ENCODE measurements around the gene GBA2. TPM values are rescaled to one million over a fixed set of nuclear protein-coding genes. Genes with fewer than 3 reads are reported as not detected.

GBA2 gene
- total RNA-seq, 1 donor from 2014 or later = 84.7 TPM

DNA sequence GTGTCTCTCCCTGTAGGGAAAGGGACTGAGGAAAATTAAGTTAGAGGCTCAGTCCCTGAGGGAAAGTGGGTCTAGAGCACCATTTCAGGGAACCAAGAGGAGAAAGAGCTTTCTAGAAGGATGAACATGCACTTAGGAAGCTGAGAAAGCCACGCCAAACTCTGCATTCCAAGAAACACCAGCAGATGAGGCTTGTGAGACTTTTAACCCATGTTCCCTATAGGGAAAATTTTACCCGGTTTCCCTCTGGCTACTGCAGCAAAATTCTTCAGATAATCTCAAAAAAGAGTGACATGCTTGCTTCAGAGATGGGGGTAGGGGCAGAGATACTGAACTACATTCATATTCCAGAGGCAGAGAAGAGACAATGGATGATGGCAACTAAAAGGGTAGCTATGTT is 25.6 kb downstream of the GBA2 start:
- no peak overlapping the region for H3K4me3 Mint-ChIP-seq

DNA sequence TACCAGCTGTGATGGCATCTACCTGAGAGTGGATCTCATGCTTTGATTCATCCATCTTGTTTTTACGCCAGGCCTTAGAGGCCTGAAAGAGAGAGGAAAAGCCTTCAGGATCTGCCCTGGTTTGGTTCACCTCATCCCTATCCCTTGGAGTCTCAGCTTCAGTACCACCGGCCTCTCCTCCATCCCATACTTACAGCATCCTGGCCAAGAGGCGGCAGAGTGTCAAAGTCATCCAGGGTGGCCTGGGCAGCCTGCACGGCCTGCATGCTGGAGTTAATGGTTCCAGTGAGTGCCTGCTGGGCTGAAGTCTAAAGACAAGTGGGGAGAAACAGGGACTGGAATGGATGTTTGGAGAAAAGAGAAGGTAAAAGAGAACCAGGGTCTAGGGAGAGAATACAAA is 29.5 kb downstream of the GBA2 start:
- TF ChIP-seq, protein P1, sequence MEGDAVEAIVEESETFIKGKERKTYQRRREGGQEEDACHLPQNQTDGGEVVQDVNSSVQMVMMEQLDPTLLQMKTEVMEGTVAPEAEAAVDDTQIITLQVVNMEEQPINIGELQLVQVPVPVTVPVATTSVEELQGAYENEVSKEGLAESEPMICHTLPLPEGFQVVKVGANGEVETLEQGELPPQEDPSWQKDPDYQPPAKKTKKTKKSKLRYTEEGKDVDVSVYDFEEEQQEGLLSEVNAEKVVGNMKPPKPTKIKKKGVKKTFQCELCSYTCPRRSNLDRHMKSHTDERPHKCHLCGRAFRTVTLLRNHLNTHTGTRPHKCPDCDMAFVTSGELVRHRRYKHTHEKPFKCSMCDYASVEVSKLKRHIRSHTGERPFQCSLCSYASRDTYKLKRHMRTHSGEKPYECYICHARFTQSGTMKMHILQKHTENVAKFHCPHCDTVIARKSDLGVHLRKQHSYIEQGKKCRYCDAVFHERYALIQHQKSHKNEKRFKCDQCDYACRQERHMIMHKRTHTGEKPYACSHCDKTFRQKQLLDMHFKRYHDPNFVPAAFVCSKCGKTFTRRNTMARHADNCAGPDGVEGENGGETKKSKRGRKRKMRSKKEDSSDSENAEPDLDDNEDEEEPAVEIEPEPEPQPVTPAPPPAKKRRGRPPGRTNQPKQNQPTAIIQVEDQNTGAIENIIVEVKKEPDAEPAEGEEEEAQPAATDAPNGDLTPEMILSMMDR (IDR thresholded peaks at IDR 0.05; ENCODE audit: unreplicated experiment) = no peak
- no peaks in the 10 kb centered on the region for H3K4me1 Mint-ChIP-seq
- H3K27ac Mint-ChIP-seq = no peak overlapping the region
- no peak for DNase-seq (ENCODE audit: low spot score in 2 of 2, unreplicated experiment in 2 of 2)
- no peak overlapping the region for H3K4me3 Mint-ChIP-seq
- H3K36me3 Mint-ChIP-seq = peaks cover 62% of the 10 kb centered on the region
- H3K9me3 Mint-ChIP-seq = no peaks in the 10 kb centered on the region
- H3K27me3 Mint-ChIP-seq (ENCODE audit: low read depth) = no peaks in the 10 kb centered on the region

More for the DNA sequence above, 25.6 kb downstream of the GBA2 start:
- no peaks in the 10 kb centered on the region for H3K9me3 Mint-ChIP-seq
- H3K4me1 Mint-ChIP-seq = no peaks in the 10 kb centered on the region
- TF ChIP-seq, protein P1 (IDR thresholded peaks at IDR 0.05; ENCODE audit: unreplicated experiment) = no peak
- DNase-seq (ENCODE audit: low spot score in 2 of 2, unreplicated experiment in 2 of 2) = no peak
- no peak overlapping the region for H3K27ac Mint-ChIP-seq
- no peaks in the 10 kb centered on the region for H3K27me3 Mint-ChIP-seq (ENCODE audit: low read depth)
- H3K36me3 Mint-ChIP-seq = peaks cover 42% of the 10 kb centered on the region

DNA sequence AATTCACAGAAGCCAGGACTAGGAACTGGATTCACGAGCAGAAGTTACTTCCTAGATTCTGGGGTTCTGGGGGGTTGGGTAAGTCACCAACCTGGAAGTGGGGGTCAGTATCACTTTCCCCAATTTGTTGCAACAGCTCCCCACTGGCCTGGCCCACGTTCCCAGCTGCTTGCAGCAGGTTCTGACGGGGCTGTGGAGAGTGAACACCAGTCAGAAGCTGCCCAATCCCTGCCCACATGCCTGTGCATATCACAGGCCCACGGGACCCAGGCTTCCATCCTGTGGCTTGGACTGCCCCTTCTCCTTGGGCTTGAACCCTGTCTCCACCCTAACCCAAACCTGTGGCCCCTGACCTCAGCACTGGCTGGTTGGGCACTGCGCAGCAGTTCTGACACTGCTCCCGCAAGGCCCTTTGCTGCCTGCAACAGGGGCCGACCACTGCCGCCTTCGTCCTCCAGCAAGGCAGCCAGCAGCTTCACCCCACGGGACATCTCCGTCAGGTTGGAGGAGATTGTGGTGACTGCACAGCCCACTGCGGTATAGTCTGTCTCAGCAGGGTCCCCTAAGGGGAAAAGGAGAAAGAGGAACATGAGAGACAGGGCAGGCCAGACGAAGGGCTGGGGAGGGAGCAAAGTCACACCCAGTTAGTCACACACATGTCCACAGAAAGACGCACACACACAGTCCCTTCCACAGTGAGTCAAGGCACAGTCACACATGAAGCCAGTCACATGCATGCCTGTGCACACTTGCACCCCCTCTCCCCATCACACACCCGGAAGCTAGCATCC is 30.1 kb downstream of the GBA2 start:
- DNase-seq (ENCODE audit: low spot score in 2 of 2, unreplicated experiment in 2 of 2) = no peak
- TF ChIP-seq, protein P1 (IDR thresholded peaks at IDR 0.05; ENCODE audit: unreplicated experiment) = no peak
- H3K9me3 Mint-ChIP-seq = no peaks in the 10 kb centered on the region
- no peak overlapping the region for H3K4me3 Mint-ChIP-seq
- no peaks in the 10 kb centered on the region for H3K4me1 Mint-ChIP-seq
- no peaks in the 10 kb centered on the region for H3K27me3 Mint-ChIP-seq (ENCODE audit: low read depth)
- H3K36me3 Mint-ChIP-seq = peaks cover 60% of the 10 kb centered on the region
- H3K27ac Mint-ChIP-seq = no peak overlapping the region

DNA sequence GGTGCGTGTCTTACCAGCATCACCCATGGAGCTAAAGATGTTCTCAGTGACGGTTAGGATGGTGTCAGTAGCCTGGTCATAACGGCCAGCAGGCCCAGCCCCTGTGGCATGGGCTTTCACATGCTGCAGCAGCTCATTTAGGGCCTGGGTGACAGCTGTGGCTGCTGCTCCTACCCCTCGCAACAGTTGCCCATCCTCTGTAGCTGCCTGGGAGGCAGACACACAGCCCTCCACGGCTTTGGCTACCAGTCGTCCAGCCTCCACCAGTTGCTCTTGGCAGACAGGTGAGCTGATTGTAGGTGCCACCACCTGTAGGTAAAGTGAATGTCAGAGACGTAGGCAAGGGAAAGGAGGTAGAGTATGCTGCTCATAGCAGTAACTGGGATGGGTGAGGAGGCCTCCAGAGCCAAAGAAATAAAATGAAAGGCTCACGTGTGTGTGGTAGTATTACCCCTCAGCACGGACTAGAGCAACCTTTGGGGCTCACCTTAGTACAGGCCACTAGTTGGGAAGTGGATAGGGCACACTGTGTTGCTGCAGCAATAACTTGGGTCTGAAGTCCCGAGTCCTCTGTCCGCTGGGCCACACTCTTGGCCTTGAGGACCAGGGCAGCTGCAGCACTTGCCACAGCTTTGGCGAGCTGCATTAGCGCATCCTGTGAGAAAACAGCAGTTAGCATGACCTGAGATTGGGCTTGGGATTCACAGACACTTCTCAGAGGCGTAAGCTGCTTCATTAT is 31.7 kb downstream of the GBA2 start:
- no peaks in the 10 kb centered on the region for H3K27me3 Mint-ChIP-seq (ENCODE audit: low read depth)
- peaks cover 59% of the 10 kb centered on the region for H3K36me3 Mint-ChIP-seq
- H3K9me3 Mint-ChIP-seq = no peaks in the 10 kb centered on the region
- no peaks in the 10 kb centered on the region for H3K4me1 Mint-ChIP-seq
- H3K4me3 Mint-ChIP-seq = no peak overlapping the region
- H3K27ac Mint-ChIP-seq = no peak overlapping the region
- TF ChIP-seq, protein P1 (IDR thresholded peaks at IDR 0.05; ENCODE audit: unreplicated experiment) = no peak
- no peak for DNase-seq (ENCODE audit: low spot score in 2 of 2, unreplicated experiment in 2 of 2)

DNA sequence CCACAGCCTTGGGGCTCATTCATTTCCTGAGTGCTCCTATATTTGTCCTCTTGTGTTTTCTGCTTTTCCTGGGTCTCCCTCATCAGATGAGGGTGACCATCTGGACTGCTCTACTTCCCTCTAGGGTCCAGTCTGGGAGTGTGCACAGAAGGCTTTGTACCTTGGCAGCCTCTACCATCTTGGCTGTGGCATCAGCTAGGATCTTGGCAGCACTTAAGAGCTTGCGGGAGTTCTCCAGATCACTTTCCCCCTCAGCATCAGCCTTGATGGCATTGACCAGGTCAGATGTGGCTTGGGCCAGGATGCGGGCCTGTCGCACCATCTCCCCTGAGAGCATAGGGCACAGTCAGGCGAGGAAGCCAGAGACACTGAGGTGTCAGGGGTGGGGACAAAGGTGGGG is 32.8 kb downstream of the GBA2 start:
- no peak overlapping the region for H3K4me3 Mint-ChIP-seq
- H3K27ac Mint-ChIP-seq = no peak overlapping the region
- H3K27me3 Mint-ChIP-seq (ENCODE audit: low read depth) = no peaks in the 10 kb centered on the region
- no peaks in the 10 kb centered on the region for H3K4me1 Mint-ChIP-seq
- TF ChIP-seq, protein P1 (IDR thresholded peaks at IDR 0.05; ENCODE audit: unreplicated experiment) = no peak
- H3K36me3 Mint-ChIP-seq = peaks cover 52% of the 10 kb centered on the region
- DNase-seq (ENCODE audit: low spot score in 2 of 2, unreplicated experiment in 2 of 2) = no peak
- H3K9me3 Mint-ChIP-seq = no peaks in the 10 kb centered on the region

Measured in mesothelial cell of epicardium (in vitro differentiated cells).